GM19468 (cell line): ENCODE results near the gene ABCC12.
A peak's percentile ranks its signal among the peaks of the same experiment; 100 is the strongest.
"Not testable (repeated sequence)": the region's sequence is repeated elsewhere in the genome, so short reads cannot be mapped to it uniquely, and the experiment has no call there.

Experiments
- ATAC-seq: cut with Tn5 transposase; IDR thresholded peaks from one replicate; pipeline ENCODE4 v1.9.1; 2021; ENCODE audit warnings: mild to moderate bottlenecking, moderate library complexity, moderate number of reproducible peaks; ENCODE audit not compliant: unreplicated experiment; ENCODE audit errors: extremely low read depth

ABCC12 gene

GRCh38 chr16:48155926-48156789, at the start of gene ABCC12:
ABCC12 (minus strand) TSS chr16:48155993; CDS start chr16:48146424, 9,569 bp downstream.
- ATAC-seq = no peak

- ATAC-seq = no peak
These were observed 49.0 kb upstream of the ABCC12 start for GRCh38 chr16:48204825-48205151.

DNA sequence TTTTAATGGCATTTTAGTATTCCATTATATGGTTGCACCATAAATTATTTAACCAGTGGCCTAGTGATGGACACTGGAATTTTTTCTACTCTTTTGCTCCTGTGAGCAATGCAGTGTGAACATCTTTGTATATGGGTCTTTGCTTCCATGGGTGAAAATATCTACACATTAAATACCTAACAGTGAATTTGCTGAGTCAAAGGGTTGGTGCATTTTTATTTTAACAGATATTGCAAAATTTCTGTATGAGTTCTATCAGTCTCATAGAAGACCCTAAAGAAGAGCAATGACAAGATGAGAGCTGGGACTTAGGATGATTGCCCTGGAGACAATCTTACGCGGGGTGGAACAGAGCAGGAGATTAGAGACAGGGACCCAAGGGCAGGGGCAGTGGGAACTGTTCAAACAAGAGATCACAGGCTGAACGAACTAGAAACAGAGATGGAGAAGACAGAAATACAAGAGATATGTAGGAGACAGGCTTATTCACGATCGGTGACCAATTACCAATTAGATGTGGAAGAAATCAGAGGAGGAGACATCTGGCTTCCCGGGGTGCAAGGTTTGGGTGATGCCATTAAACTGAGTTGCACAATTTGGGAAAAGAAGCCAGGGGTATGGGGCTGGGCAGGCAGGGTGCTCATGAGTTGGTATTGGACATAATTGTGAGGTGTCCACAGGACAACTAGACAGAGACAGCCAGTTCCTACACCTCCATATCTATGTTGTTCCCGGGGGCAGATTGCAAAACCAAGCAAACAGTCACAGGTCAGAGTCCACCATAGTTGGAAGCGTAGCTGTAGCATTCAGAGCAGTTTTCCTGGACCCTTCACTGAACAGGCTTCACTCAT, 48.4 kb upstream of the ABCC12 start:
- no peak for ATAC-seq

- ATAC-seq = no peak
These were observed 45.9 kb upstream of the ABCC12 start for GRCh38 chr16:48201515-48202201.

DNA sequence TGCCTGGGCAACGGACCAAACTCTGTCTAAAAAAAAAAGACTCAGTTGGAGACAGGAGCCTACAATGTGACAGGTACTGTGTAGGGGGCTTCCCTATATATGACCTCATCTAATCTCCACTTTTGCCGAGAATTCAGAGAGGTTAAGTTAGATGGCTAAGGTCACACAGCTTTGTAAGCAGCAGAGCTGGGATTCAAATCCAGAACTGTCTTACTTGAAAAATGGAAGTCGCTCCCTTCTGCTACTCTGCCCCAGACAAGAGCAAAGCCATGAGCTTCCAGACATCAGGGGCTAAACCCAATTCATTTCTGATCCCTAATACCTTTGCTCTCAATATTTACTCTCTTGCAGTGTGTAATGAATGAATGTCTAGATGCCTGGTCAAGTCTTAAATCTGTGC, 41.5 kb upstream of the ABCC12 start:
- no peak for ATAC-seq

DNA sequence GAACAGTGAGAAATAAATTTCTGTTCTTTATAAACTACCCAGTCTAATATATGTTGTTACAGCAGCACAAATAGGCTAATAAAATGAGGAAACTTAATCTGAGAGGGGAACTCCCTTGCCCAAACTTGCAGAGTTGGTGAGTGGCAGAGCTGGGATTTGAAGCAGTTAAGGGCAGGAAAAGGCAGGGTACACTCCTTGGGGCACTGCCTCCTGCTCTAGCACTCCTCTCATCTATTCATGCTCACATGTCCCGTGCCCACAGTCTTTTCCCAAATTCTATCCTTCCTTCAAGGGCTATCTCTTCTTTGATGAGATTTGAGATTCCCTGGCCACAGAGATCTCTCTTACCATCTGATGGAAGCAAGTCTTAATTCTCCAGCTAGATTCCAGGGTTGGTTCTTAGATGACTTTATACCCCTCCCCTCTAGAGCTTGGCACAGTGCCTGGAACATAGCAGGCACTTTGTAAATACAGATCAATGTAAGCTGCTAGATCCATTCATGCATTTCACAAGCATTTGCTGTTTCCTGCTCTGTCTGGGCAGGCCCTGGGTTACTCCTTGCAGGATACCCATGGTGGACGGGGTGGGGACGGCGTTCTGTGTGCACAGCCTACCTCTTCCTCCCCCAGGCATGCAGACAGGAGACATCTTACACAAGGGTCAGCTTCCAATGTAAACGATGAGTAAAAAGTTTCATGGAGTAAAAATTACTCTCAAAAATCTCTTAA, 39.2 kb upstream of the ABCC12 start:
- no peak for ATAC-seq

DNA sequence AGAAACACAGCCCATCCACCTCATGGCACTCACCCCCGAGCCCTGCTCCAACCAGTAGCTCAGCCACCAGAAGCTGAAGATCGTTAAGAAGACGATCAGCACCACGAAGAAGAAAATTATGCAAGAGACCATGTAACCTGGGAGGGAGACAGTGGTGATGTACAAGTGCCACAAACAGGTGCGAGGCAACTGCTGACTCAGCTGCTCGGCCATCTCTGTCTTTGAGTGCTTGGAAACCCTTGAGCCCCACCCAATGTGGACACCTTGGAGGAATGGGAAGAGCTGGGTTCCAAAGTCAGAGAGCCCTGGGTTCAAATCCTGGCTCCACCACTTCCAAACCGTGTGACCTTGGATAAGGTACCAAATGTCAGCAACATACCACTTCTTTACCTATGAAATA, 38.1 kb upstream of the ABCC12 start:
- ATAC-seq = no peak

- peak; percentile 50 for ATAC-seq
These were observed 32.8 kb upstream of the ABCC12 start for GRCh38 chr16:48188449-48189102.

- no peak for ATAC-seq
These were observed 32.0 kb upstream of the ABCC12 start for GRCh38 chr16:48187779-48188178.

GRCh38 chr16:48184681-48185080, 28.9 kb upstream of the ABCC12 start:
- no peak for ATAC-seq

GRCh38 chr16:48182979-48183537, 27.3 kb upstream of the ABCC12 start:
- ATAC-seq = no peak

DNA sequence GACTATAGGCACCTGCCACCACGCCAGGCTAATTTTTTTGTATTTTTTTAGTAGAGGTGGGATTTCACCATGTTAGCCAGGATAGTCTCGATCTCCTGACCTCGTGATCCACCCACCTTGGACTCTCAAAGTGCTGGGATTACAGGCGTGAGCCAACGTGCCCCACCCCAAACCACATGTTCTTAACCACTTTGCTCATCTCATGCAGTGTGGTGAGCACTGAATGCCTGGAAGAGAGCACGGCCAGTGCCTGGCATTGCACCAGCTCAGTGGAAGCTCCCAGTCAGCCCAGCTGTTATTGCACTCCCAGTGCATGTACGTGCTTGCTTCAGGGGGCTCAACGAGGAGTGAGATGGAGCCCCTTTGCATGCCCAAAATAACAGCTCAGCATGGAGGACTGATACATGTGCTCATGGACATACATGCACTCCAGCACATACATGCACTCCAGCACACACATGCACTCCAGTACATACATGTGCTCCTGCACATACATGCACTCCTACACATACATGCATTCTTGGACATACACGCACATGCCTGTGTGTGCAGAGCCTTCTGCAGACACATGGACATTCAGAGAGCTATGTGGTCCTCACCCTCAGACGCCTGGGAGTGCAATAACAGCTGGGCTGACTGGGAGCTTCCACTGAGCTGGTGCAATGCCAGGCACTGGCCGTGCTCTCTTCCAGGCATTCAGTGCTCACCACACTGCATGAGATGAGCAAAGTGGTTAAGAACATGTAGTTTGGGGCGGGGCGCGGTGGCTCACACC, 26.1 kb upstream of the ABCC12 start:
- ATAC-seq = not testable (repeated sequence)

- ATAC-seq = no peak
These were observed 25.2 kb upstream of the ABCC12 start for GRCh38 chr16:48180868-48181480.

GRCh38 chr16:48176635-48177408, 21.0 kb upstream of the ABCC12 start:
- ATAC-seq = no peak

GRCh38 chr16:48173889-48174288, 18.1 kb upstream of the ABCC12 start:
- ATAC-seq = no peak

DNA sequence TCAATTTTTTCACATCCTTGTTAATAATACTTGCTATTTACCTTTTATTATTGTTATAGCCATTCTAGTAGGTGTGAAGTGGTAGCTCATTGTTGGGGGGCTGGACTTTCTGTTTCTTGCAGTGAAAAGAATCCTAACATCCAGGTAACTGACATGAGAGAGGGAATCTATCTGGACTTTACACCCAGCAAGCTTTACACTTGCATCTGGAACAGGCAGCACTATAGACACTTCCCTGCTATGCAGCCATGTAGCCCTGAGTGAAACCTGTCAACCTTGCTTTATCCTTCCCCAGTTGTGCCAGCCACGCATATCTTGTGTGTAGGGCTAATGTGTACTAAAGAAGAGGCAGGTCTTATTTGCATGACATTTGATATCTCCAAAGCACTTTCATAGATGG, 16.9 kb upstream of the ABCC12 start:
- no peak for ATAC-seq

DNA sequence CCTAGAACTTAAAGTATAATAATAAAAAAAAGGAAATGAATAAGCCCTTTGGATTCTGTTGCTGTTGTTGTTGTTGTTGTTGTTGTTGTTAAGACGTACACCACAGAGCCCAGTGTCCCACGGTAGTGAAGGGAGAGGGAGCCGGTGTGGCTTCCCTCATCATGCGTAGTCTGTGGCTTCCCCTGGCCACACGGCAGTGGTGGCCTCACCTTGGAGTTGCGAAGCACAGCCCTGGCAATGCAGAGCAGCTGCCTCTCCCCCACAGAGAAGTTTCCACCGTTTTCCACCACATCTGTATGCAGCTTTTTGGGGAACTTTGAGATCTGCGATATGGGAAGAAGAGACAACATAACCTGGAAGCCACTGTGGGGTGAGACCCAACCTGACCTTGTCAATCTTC, 14.1 kb upstream of the ABCC12 start:
- no peak for ATAC-seq
